ENCODE data around the gene CDYL.

The CDYL gene

DNA sequence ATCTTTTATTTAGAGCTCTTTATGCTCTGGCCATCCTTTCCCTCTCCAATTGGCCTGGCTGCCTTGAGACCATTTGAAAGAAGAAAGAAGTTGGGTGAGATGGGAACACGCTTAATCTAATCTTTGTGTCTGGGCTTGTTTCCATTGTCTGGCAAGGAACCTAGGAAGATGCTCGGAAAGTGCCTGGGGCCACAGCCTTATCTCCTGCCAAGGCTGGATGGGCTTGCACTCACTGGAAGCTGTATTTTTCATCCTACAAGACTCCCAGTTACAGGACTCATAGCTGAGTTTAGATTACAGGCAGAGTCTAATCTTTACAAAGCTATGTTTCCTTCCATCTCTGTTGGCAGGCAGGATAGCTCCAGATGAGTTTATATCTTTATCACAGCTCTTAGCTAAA, 33.1 kb upstream of the CDYL start:
- no peaks in the 10 kb centered on the region for H3K4me1 ChIP-seq
- intact Hi-C loops (cut with DNase I; ENCODE audit: low total_unique reads), result no loop called here

GRCh38 chr6:4743926-4744325, 32.3 kb upstream of the CDYL start:
- Histone ChIP-seq H3K27me3 (no peaks in the 10 kb centered on the region), H3K4me3 (no peak overlapping the region), H3K36me3 (no peaks in the 10 kb centered on the region), H3K27ac (no peak overlapping the region), H3K4me1 (no peaks in the 10 kb centered on the region), H3K9me3 (no peaks in the 10 kb centered on the region)
- intact Hi-C loops (cut with DNase I; ENCODE audit: low total_unique reads), result no loop called here
- TF ChIP-seq, protein P1, sequence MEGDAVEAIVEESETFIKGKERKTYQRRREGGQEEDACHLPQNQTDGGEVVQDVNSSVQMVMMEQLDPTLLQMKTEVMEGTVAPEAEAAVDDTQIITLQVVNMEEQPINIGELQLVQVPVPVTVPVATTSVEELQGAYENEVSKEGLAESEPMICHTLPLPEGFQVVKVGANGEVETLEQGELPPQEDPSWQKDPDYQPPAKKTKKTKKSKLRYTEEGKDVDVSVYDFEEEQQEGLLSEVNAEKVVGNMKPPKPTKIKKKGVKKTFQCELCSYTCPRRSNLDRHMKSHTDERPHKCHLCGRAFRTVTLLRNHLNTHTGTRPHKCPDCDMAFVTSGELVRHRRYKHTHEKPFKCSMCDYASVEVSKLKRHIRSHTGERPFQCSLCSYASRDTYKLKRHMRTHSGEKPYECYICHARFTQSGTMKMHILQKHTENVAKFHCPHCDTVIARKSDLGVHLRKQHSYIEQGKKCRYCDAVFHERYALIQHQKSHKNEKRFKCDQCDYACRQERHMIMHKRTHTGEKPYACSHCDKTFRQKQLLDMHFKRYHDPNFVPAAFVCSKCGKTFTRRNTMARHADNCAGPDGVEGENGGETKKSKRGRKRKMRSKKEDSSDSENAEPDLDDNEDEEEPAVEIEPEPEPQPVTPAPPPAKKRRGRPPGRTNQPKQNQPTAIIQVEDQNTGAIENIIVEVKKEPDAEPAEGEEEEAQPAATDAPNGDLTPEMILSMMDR (IDR thresholded peaks at IDR 0.05), result no peak
- no peak for DNase-seq

More for the DNA sequence above, 33.1 kb upstream of the CDYL start:
- no peaks in the 10 kb centered on the region for H3K9me3 ChIP-seq
- H3K27me3 ChIP-seq, result no peaks in the 10 kb centered on the region
- DNase-seq, result no peak
- H3K36me3 ChIP-seq, result no peaks in the 10 kb centered on the region
- TF ChIP-seq, protein P1 (IDR thresholded peaks at IDR 0.05), result no peak
- H3K27ac ChIP-seq, result no peak overlapping the region
- H3K4me3 ChIP-seq, result no peak overlapping the region

GRCh38 chr6:4747588-4747987, 28.6 kb upstream of the CDYL start:
- Histone ChIP-seq H3K36me3 (no peaks in the 10 kb centered on the region), H3K27ac (no peak overlapping the region), H3K4me1 (no peaks in the 10 kb centered on the region), H3K4me3 (no peak overlapping the region), H3K9me3 (no peaks in the 10 kb centered on the region), H3K27me3 (no peaks in the 10 kb centered on the region)
- no peak for DNase-seq
- TF ChIP-seq, protein P1 (IDR thresholded peaks at IDR 0.05), result no peak
- intact Hi-C loops (cut with DNase I; ENCODE audit: low total_unique reads), result no loop called here

DNA sequence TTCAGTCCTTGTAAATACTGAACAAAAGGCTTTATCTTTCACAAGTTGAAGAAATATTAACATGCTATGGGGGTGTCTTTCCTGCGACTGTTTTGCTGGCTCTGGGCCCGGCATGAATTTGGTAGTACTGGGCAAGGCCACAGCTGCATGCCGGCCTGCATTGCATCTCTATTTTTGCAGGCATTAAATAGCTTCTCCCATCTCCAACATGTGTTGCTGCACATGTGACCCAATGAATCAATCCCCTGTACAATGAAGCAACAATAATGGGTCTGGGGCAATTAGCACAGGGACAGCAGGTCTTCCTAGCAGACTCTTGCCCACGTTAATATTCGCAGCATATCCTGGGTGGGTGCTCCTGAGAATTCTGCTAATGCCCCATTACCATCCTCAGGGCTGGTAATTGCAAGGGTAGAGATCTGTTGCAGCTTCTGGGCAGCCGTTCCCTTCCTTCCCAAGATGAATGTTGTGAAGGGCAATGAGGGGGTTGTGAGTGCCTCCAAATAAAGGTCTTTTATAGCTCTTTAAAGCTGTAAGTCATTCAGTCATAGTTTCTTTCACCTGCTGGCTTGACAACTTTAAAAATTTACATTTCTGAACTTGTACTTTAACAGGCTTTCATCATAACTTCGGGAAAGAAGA, 24.3 kb upstream of the CDYL start:
- Histone ChIP-seq H3K4me1 (no peaks in the 10 kb centered on the region), H3K27ac (no peak overlapping the region), H3K4me3 (no peak overlapping the region), H3K36me3 (no peaks in the 10 kb centered on the region), H3K9me3 (no peaks in the 10 kb centered on the region), H3K27me3 (no peaks in the 10 kb centered on the region)
- TF ChIP-seq, protein P1 (IDR thresholded peaks at IDR 0.05), result no peak
- intact Hi-C loops (cut with DNase I; ENCODE audit: low total_unique reads), result no loop called here
- no peak for DNase-seq

- no peaks in the 10 kb centered on the region for H3K27me3 ChIP-seq
- no peaks in the 10 kb centered on the region for H3K36me3 ChIP-seq
- no peak overlapping the region for H3K27ac ChIP-seq
- H3K4me3 ChIP-seq, result no peak overlapping the region
- DNase-seq, result no peak
- no peaks in the 10 kb centered on the region for H3K9me3 ChIP-seq
- TF ChIP-seq, protein P1 (IDR thresholded peaks at IDR 0.05), result no peak
- H3K4me1 ChIP-seq, result no peaks in the 10 kb centered on the region
- intact Hi-C loops (cut with DNase I; ENCODE audit: low total_unique reads), result no loop called here
Measured at GRCh38 chr6:4756247-4756646, 20.0 kb upstream of the CDYL start.

DNA sequence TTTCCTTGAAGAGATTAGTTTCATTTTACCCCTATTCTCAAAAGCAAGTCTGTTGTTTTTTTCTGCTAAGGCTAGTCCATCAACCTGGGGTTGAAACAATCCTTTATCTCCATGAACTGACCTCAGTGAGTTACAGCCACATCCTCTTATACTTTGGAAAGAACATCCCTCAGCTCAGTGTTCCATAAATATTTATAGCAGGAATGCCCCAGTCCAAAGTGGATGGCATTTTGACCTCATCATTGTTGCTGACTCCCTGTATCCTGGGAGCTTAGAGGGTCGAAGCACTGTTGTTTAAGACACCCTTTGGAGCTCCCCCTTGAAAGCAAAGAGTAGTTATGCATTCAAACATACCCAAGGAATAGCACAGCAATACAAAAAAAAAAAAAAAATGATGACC, 16.2 kb upstream of the CDYL start:
- intact Hi-C loops (cut with DNase I; ENCODE audit: low total_unique reads), result no loop called here
- Histone ChIP-seq H3K36me3 (no peaks in the 10 kb centered on the region), H3K27ac (no peak overlapping the region), H3K27me3 (no peaks in the 10 kb centered on the region), H3K9me3 (peaks cover 0 to 11% (median 7%) of the 10 kb centered on the region in 3 donors), H3K4me3 (no peak overlapping the region), H3K4me1 (no peaks in the 10 kb centered on the region)
- TF ChIP-seq, protein P1 (IDR thresholded peaks at IDR 0.05), result no peak
- DNase-seq, result no peak
